Measurements from ENCODE around the gene NUTF2.

DNA sequence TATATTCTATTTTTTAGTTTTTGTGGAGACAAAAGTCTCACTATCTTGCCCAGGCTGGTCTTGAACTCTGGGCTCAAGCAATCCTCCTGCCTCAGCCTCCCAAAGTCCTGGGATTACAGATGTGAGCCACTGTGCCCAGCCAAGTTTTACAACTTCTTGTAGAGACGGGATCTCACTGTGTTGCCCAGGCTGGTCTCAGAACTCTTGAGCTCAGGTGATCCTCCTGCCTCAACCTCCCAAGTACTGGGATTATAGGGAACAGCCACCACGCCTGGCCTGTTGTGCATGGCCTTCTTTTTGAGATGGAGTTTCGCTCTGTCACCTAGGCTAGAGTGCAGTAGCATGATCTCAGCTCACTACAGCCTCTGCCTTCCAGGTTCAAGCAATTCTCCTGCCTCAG is 6.9 kb downstream of the NUTF2 start:
- TF ChIP-seq EZH2 (IDR thresholded peaks at IDR 0.05) (no peak), POLR2AphosphoS5 (IDR thresholded peaks at IDR 0.05; ENCODE audit: borderline replicate concordance, low read depth, low read length) (no peak), FOXP2 (optimal IDR thresholded peaks at IDR 0.05; ENCODE audit: control extremely low read depth, extremely low read length, insufficient read depth) (no peak)

Data from SK-N-MC (cell line).